ENCODE data around the gene CYP26A1.

The CYP26A1 gene

DNA sequence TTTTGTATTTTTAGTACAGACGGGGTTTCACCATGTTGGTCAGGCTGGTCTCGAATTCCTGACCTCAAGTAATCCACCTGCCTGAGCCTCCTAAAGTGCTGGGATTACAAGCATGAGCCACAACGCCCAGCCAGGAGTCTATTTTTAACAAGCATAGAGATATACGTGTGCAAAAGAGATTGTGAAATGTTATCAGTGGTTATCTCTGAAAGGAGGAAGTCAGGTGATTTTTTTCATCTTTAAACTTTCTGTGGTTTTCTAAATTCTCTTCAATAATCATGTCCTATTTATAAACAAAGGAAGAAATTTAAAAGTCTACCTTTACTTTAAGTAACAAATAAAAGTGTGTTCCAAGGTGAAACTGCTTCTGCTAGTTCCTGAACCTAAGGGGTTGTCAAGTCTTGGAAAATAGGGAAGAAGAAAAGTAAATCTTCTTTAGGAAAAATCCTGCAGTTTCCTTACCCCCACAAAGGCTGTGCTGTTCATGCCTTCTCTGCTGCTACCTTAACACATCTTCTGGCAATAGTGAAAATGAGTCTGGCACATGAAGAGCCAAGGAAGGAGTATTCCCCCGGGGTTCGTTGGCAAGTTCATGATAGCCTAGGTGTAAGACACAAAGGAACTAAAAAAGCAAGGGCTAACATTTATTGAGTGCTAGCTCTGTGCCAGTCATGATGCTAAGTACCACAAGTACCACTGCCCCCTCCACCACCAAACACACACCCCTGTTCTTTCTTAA lies 51.1 kb downstream of the CYP26A1 start:
- TF ChIP-seq, protein P1, sequence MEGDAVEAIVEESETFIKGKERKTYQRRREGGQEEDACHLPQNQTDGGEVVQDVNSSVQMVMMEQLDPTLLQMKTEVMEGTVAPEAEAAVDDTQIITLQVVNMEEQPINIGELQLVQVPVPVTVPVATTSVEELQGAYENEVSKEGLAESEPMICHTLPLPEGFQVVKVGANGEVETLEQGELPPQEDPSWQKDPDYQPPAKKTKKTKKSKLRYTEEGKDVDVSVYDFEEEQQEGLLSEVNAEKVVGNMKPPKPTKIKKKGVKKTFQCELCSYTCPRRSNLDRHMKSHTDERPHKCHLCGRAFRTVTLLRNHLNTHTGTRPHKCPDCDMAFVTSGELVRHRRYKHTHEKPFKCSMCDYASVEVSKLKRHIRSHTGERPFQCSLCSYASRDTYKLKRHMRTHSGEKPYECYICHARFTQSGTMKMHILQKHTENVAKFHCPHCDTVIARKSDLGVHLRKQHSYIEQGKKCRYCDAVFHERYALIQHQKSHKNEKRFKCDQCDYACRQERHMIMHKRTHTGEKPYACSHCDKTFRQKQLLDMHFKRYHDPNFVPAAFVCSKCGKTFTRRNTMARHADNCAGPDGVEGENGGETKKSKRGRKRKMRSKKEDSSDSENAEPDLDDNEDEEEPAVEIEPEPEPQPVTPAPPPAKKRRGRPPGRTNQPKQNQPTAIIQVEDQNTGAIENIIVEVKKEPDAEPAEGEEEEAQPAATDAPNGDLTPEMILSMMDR (IDR thresholded peaks at IDR 0.05), result no peak
- no peak for TF ChIP-seq ZFX (IDR thresholded peaks at IDR 0.05; ENCODE audit: borderline replicate concordance)
- H3K27ac ChIP-seq, result no peak overlapping the region

DNA sequence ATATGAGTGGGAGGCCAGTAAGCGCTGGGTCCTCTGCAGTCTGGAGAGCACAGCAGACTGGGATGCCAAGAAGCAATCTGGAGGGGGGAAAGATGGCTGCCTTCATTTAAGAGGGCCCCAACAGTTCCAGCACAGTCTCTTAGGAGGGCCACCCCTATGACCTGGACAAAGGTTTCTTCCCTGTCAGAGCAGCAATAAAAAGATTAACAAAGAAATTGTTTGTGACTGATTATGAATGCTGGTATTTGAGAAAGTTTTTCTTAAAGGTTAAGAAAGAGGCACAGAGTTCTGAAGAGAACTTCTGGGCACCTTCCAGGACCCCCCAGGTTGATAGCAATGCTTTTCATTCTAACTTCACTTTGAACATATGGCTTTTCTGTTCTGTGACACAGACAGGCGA lies 52.3 kb downstream of the CYP26A1 start:
- H3K27ac ChIP-seq, result no peak overlapping the region
- no peak for TF ChIP-seq ZFX (IDR thresholded peaks at IDR 0.05; ENCODE audit: borderline replicate concordance)
- TF ChIP-seq, protein P1 (IDR thresholded peaks at IDR 0.05), result no peak

DNA sequence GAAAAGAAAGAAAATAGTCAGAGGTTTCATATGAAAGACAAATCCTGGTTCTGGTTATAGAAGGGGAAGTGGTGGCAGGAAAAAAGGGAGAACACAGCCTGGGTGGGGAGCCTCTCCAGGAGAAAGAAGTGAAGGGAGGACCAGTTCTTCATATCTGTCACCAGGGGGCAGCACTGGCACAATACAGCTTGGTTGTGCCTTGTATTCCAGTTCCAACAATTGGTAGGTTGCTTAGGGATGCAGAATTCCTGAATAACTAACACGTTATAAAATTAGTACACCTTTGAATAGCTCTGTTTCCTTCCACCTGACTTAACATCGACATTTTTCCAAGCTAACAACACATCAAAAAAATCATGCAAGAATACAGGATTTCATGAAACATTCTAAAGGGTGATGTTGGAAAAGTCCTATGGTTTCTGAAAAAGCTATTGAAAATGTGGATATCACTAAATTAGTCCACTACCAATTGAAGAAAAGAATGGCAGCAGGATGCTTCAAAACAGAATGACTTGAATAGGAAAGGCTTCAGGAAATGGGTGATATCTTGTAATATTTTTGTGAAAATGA lies 52.9 kb downstream of the CYP26A1 start:
- no peak for TF ChIP-seq ZFX (IDR thresholded peaks at IDR 0.05; ENCODE audit: borderline replicate concordance)
- TF ChIP-seq, protein P1 (IDR thresholded peaks at IDR 0.05), result peak; percentile 66
- H3K27ac ChIP-seq, result no peak overlapping the region

All from 22Rv1 (cell line).